Testis (tissue), 3 donors: ENCODE measurements around the gene DCST1. TPM values are rescaled to one million over a fixed set of nuclear protein-coding genes. Genes with fewer than 3 reads are reported as not detected.

Source experiments
- DNase-seq: peaks from one replicate; pipeline ENCODE4 v3.0.0-alpha.2; 2019
- H3K27ac ChIP-seq, 2 donors: fragments of 200-600 bp; sonication (generic); one replicate each; pipeline ENCODE4 v1.5.1; 2019
- H3K27me3 ChIP-seq: fragments of 200-600 bp; sonication (generic); one replicate; pipeline ENCODE4 v1.5.1; 2019
- H3K36me3 ChIP-seq: fragments of 200-600 bp; sonication (generic); one replicate; pipeline ENCODE4 v1.5.1; 2017; ENCODE audit warnings: low read depth; ENCODE audit errors: missing control alignments
- H3K4me1 ChIP-seq: fragments of 200-600 bp; sonication (generic); one replicate; pipeline ENCODE4 v1.5.1; 2019
- H3K4me3 ChIP-seq, 2 donors: fragments of 200-600 bp; sonication (generic); one replicate each; pipeline ENCODE4 v1.5.1; 2017 to 2019
- H3K9me3 ChIP-seq: fragments of 200-600 bp; sonication (generic); one replicate; pipeline ENCODE4 v1.5.1; 2017
- CTCF ChIP-seq, 3 experiments: fragments of 450-650 bp in 2 of 3; fragments of 200-600 bp in 1 of 3; sonication (generic) in 1 of 3; IDR thresholded peaks; one replicate each; pipeline ENCODE4 v1.5.1; 2016 to 2019; ENCODE audit warnings: antibody characterized with exemption in 3 of 3, mild to moderate bottlenecking in 2 of 3, moderate library complexity in 1 of 3
- POLR2A ChIP-seq: fragments of 450-650 bp; IDR thresholded peaks from one replicate; pipeline ENCODE4 v1.6.1; 2017; ENCODE audit warnings: antibody characterized with exemption, mild to moderate bottlenecking, moderate library complexity
- WGBS, 2 donors: methylation state at CpG; one replicate each; pipeline ENCODE4 v1.1.5; 2018; 5-methylcytosine and 5-hydroxymethylcytosine counted together
- intact Hi-C: fragments of 100-400 bp; cut with DNase I; formaldehyde crosslinking; loops from one replicate; pipeline ENCODE4 v1.15.1; 2023; ENCODE audit warnings: low total_unique reads
- polyA plus RNA-seq: library from polyadenylated mRNA; stranded (reverse); fragments of 350-450 nt; fragmentation: Illumina TruSeq; extraction: RNeasy Lipid Tissue Mini Kit (QIAGEN cat#74804); gene quantifications from one replicate; pipeline ENCODE4 v1.2.3, GENCODE V29; 2014; ENCODE audit warnings: low read depth, low replicate concordance; ENCODE audit not compliant: insufficient read depth
- total RNA-seq, 2 donors: library from RNA; depleted of rRNA; stranded (reverse); fragments of >200 nt; gene quantifications; one replicate each; pipeline ENCODE4 v1.2.3, GENCODE V29; 2016

Gene DCST1
- total and polyA plus RNA-seq, 3 donors from 2014 or later: 4.5 to 15.2 (median 9.4) TPM

DNA sequence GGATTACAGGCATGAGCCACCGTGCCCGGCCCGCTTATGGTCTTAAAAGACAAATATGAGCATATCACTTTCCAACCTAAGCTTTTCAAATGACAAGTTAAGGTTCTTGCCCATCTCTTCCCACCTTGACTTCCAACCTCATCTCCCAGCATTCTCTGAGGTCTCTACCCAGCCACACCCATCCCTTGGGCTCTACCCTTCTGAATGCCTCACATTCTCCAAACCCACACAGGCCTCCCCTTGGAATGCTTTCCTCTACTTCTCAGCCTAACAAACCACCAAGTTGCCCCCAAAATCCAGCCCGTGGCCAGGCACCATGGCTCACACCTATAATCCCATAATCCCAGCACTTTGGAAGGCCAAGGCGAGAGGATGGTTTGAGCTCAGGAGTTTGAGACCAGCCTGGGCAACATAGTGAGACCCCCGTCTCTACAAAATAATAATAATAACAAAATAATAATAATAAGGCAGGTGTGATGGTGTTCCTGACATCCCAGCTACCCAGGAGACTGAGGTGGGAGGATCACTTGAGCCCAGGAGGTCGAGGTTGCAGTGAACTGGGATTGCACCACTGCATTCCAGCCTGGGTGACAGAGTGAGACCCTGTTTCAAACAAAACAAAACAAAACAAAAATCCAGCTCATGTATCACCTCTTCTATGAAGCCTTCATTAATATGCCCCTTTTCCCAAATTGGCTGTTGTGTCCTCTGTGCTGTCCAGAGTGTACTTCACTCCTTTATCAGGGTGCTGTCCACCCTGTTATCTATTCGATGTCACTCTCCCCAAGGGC is 11.3 kb upstream of the DCST1 start:
- H3K27ac ChIP-seq: no peak overlapping the region
- H3K9me3 ChIP-seq: no peaks in the 10 kb centered on the region
- peaks cover 6% of the 10 kb centered on the region for H3K4me1 ChIP-seq
- WGBS, 2 donors: 75 to 79% methylated on average over 8 of the region's 8 CpGs
- TF ChIP-seq CTCF (IDR thresholded peaks at IDR 0.05): no peak
- TF ChIP-seq POLR2A: no peak
- intact Hi-C loops: no loop called here
- H3K27me3 ChIP-seq: no peaks in the 10 kb centered on the region
- no peak overlapping the region for H3K4me3 ChIP-seq
- H3K36me3 ChIP-seq: no peaks in the 10 kb centered on the region
- DNase-seq: no peak

GRCh38 chr1:155022927-155023236 is 10.7 kb upstream of the DCST1 start:
- no peaks in the 10 kb centered on the region for H3K27me3 ChIP-seq
- 57 to 64% methylated on average over 4 of the region's 4 CpGs for WGBS, 2 donors
- intact Hi-C loops: no loop called here
- no peak overlapping the region for H3K27ac ChIP-seq
- no peaks in the 10 kb centered on the region for H3K36me3 ChIP-seq
- DNase-seq: no peak
- no peak overlapping the region for H3K4me3 ChIP-seq
- TF ChIP-seq CTCF (IDR thresholded peaks at IDR 0.05) (no peak), POLR2A (no peak)
- H3K9me3 ChIP-seq: no peaks in the 10 kb centered on the region
- peaks cover 3% of the 10 kb centered on the region for H3K4me1 ChIP-seq

- Histone ChIP-seq H3K4me3 (no peak overlapping the region), H3K9me3 (no peaks in the 10 kb centered on the region), H3K36me3 (no peaks in the 10 kb centered on the region), H3K27ac (no peak overlapping the region), H3K4me1 (peaks cover 1% of the 10 kb centered on the region), H3K27me3 (no peaks in the 10 kb centered on the region)
- intact Hi-C loops: no loop called here
- DNase-seq: no peak
- no peak for TF ChIP-seq POLR2A
- TF ChIP-seq CTCF (IDR thresholded peaks at IDR 0.05): no peak
- WGBS, 2 donors: 88 to 89% methylated on average over 5 of the region's 5 CpGs
Measured at GRCh38 chr1:155023627-155024026, 10.0 kb upstream of the DCST1 start.

DNA sequence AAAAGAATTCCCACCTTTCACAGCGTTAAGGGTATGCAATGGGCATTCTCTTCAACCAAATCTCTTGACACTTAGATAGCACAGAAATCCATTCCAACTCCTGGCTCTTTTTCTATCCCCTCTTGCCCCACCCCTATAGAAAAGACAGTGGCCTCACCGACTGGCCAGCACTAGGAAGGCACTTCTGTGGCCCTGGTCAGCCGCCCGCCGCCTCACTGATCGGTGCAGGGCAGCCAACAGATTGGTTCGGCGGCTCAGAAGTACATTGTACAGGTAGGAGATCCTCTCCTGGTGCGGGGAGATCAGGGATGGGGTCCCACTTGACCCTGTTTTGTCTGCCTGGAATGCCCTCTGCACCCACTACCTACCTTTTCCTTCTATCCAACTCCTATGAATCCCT is 9.3 kb upstream of the DCST1 start:
- WGBS, 2 donors: 88 to 91% methylated on average over 9 of the region's 9 CpGs
- DNase-seq: no peak
- H3K9me3 ChIP-seq: no peaks in the 10 kb centered on the region

More for the DNA sequence above, 9.3 kb upstream of the DCST1 start:
- no peaks in the 10 kb centered on the region for H3K36me3 ChIP-seq
- no peak overlapping the region for H3K4me3 ChIP-seq
- H3K4me1 ChIP-seq: no peaks in the 10 kb centered on the region
- intact Hi-C loops: no loop called here
- no peak overlapping the region for H3K27ac ChIP-seq
- no peaks in the 10 kb centered on the region for H3K27me3 ChIP-seq
- TF ChIP-seq POLR2A (no peak), CTCF (IDR thresholded peaks at IDR 0.05) (no peak)
